ENCODE measurements around the gene LNP1.

Gene LNP1

GRCh38 chr3:100400419-100400779 is 940 bp upstream of the LNP1 start:
- no peak for DNase-seq

GRCh38 chr3:100401674-100402041 is 319 bp downstream of the LNP1 start:
- peak; percentile 55 for DNase-seq

GRCh38 chr3:100402256-100402655 is 917 bp downstream of the LNP1 start:
- peak; percentile 9 for DNase-seq

- no peak for DNase-seq
These were observed 1.6 kb downstream of the LNP1 start for GRCh38 chr3:100402891-100403290.

GRCh38 chr3:100403362-100404249 is 2.3 kb downstream of the LNP1 start:
- DNase-seq: peak; percentile 1

GRCh38 chr3:100404250-100404548 is 2.9 kb downstream of the LNP1 start:
- DNase-seq: no peak

- DNase-seq: no peak
These were observed 5.8 kb downstream of the LNP1 start for GRCh38 chr3:100407164-100407563.

GRCh38 chr3:100407977-100408532 is 6.7 kb downstream of the LNP1 start:
- DNase-seq: no peak

GRCh38 chr3:100411091-100411982 is 10.0 kb downstream of the LNP1 start:
- DNase-seq: no peak

GRCh38 chr3:100412912-100413590 is 11.7 kb downstream of the LNP1 start:
- DNase-seq: no peak

- DNase-seq: no peak
These were observed 12.3 kb downstream of the LNP1 start for GRCh38 chr3:100413613-100414012.

GRCh38 chr3:100416176-100416575 is 14.8 kb downstream of the LNP1 start:
- no peak for DNase-seq

GRCh38 chr3:100416863-100417262 is 15.5 kb downstream of the LNP1 start:
- DNase-seq: no peak

- DNase-seq: no peak
These were observed 18.1 kb downstream of the LNP1 start for GRCh38 chr3:100419406-100419805.

- DNase-seq: no peak
These were observed 19.5 kb downstream of the LNP1 start for GRCh38 chr3:100420885-100421284.

- DNase-seq: no peak
These were observed 22.3 kb downstream of the LNP1 start for GRCh38 chr3:100423611-100424010.

- DNase-seq: no peak
These were observed 22.9 kb downstream of the LNP1 start for GRCh38 chr3:100424261-100424660.

GRCh38 chr3:100425316-100425715 is 24.0 kb downstream of the LNP1 start:
- DNase-seq: no peak

- DNase-seq: no peak
These were observed 24.8 kb downstream of the LNP1 start for GRCh38 chr3:100426067-100426682.

- no peak for DNase-seq
These were observed 26.4 kb downstream of the LNP1 start for GRCh38 chr3:100427699-100428098.

GRCh38 chr3:100429187-100429716 is 27.9 kb downstream of the LNP1 start:
- no peak for DNase-seq

- DNase-seq: no peak
These were observed 35.6 kb downstream of the LNP1 start for GRCh38 chr3:100436951-100437350.

Measured in NCI-H2171 (cell line).